ENCODE results near the gene OTOS.

Gene OTOS

DNA sequence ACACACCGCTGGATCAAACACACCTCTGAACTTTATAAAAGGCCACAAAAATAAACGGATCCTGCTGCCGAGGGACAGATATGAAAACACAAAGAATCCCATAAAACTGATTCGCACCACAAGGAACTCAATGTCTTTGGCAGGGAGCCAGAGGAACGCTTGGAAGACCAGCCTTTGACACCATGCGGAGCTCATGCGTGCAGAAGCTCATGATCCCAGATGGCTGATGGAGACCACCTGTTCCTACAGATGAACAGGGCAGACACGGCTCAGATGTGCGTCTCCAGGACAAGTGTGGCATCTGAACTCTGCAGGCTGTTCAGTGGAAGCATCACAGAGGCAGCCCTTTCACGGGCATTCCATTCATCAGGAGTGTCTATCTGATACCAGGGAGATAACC, 29.2 kb downstream of the OTOS start:
- FAIRE-seq: no peak

DNA sequence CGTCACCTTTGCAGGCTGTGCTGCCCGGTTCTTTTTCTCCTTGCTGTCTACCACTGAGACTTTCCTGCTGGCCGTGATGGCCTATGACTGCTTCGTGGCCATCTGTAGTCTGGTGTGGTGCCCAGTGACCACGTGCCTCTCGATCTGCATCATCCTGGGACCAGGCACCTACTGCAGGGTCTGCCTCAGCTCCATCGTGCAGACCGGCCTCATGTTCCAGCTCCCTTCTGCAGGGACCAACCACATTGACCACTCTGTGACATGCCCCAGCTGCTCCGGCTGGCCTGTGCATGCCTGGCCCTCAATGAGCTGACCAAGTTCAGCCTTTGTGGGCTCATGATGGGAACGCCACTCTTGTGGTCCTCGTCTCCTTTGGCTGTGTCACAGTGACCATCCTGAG, 31.1 kb downstream of the OTOS start:
- FAIRE-seq: no peak

DNA sequence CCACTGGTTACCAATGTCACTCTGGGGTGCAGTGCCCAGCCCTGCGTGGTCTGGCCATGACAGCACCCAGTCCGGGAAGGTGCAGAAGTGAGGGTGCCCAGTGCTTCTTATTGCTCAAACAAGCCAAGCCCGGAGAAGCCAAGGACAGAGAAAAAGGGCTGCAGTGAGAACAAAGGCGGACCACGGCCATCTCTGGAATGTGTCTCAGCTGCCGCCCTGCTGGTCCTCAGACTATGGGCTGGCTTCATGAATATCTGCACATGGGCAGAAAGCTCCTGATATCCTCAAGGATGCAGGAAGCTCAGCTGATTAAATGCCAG, 33.0 kb downstream of the OTOS start:
- FAIRE-seq: no peak

DNA sequence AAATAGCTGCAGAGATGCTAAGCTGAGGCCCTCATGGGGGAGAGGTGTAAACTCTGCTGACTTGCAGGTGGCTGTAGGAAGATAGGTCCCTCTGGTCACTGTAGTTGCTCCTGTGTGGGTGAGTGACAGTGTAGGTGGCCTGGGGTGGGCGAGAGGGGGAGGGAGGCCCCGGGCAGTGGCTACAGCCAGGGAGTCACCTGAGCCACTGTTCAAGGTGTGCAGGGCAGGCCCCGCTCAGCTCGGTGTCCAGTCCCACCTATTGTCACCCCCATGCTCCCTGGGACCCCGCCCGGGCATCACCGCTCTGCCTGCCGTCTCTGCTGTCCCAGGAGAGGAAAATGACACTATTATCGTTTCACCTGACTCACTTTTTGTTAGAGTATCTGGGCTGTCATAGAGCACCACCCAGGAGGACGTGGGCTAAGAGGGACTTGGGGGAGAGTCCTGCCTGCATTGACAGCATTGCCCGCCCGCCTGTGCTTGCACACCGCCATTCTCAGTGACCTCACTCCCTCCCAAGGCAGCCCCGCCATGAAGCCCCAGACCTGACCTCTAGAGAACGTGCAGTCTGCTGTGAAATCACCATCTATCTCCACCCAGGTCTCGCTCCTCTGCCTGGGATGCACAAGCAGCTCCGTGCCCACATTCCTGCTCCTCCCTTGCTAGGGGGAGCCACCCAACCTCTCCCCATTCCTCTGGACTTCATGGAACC, 33.5 kb downstream of the OTOS start:
- no peak for FAIRE-seq

DNA sequence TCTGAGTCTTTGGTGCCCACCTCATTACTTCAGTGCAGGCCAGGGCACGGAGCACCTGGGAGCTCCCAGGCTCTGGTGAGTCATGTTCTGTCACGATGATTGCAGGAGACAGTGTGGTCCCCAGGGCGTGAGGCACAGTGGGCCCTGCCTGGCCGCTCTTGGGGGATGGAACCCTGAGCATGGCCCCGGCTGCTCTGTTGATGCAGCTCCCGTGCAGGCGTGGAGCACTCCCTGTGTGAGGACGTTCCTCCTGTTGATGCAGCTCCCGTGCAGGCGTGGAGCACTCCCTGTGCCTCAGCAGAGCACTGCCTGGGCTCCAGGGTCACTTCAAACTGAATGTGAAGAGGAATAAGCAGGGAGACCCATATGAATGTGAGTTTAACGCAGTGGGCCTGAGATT, 34.5 kb downstream of the OTOS start:
- FAIRE-seq: no peak

DNA sequence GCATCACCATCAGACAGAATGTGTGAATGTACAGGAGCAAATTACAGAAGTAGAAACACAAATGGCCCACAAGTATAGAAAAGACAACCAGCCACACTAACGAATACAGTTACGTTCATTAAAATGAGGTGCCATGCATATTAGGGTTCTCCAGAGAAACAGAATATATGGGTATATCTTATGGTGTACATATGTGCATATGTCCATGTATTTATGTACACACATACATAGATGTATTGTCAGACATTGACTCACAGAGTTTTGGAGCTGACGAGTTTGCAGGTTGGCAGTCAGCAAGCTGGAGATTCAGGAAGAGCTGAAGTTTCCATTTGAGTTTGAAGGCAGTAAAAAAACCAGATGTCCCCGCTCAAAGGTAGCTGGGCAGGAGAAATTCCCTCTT, 37.3 kb downstream of the OTOS start:
- FAIRE-seq: no peak

DNA sequence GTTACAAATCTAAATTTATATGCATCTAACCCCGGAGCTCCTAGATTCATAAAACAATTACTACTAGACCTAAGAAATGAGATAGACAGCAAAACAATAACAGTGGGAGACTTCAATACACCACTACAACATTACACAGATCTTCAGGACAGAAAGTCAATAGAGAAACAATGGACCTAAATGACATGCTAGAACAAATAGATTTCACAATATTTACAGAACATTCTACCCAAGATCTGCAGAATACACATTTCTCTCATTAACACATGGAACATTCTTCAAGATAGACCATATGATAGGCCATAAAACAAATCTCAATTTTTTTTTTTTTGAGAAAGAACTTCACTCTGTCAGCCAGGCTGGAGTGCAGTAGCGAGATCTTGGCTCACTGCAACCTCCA, 42.1 kb downstream of the OTOS start:
- no peak for FAIRE-seq

DNA sequence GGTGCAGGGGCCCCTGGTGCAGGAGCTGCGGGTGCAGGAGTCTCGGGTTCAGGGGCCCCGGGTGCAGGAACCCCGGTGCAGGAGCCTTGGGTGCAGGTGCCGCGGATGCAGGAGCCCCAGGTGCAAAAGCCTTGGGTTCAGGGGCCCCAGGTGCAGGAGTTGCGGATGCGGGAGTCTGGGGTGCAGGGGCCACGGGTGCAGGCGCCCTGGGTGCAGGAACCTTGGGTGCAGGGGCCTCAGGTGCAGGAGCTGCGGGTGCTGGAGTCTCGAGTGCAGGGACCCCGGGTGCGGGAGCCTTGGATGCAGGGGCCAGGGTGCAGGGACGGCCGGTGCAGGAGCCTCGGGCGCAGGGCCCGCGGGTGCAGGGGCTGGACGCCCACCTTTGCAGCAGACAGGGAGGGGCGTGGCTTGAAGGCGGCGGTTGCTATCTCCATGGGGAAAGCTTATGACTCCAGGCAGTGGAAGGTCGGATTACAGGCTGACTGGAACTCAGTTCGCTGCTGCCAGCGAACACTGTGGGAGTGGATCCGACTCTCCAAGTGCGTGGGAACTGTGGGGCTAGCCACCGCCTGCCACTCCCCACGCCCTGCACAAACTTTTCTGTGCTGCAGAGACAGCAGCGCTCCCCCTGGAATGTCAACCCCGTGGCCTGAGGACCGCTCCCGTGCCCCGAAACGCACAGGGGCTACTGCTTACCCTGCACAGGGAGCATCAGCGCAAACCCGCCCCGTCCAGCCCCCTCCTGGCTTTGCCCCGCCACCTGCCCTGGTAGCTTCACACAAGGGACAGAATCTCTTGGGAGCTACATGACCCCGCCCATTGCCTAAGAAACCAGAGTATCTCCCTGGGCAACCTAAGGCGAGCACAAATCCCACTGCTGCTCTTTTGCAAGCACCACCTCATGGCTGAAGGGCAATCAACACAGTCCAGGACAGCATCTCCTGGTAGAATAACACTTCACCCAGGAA, 44.6 kb downstream of the OTOS start:
- FAIRE-seq: no peak

DNA sequence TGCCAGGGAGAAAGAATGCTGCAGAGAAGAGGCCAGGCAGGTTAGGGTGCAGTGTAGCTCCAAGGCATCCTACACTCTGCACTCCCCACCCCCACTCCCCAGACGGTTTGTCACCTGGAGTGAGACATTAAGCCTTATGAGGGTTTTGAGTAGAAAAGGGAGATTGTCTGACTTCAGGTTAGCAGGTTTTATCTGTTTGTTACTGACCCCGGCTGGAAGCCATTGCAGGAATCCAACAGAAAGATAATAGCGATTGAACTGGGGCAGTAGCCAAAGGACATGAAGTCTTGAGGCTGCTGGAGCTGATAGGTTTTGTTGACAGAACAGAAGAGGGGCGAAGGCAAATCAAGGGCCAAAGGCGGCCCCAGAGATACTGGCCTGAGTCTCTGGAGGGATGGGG, 51.2 kb downstream of the OTOS start:
- no peak for FAIRE-seq

Data from TTC549 (cell line).